AG08395 (cell line): ENCODE results near the gene NPAP1.
"Not testable (repeated sequence)": the region's sequence is repeated elsewhere in the genome, so short reads cannot be mapped to it uniquely, and the experiment has no call there.

Experiments
- DNase-seq: peaks from one replicate; pipeline ENCODE4 v3.0.0; 2012; ENCODE audit warnings: mixed read lengths, low spot score

The NPAP1 gene

DNA sequence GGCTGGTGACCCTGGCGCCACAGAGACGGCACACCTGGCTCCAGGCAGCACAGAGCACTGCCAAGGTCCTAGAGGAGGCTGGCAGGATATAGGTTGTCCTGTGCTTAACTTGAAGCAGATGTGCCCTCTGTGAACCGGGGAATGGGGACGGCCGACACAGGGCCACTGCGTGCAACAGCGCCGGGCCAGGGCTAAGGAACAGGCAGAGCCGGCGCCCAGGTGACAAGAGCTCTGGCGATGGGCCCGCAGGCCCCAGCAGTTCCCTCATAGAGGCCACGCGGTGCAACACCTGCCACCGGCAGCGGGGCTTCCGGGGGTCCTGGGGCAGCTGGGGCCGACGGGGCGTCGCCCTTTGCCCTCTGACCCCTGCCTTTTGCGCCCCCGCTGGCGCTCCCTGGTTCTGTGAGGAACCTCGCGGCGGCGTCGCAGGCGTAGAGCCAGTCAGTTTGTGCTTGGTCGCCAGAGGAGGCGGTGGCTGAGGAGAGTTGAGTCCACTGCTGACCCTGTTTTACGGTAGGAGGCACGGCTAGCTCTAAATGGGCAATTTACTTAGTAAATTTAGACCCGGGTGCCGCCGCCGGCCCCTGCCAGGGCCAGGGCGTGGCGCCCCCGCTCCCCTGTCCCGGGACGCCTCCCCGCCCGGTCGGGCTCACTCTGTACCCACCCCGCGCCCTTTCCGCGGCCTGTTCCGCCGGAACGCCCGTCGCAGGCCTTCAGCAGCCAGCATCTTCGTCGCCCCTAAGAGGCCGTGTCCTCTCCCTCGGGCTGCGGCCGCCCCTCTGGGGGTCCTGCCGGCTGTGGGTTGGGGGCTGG, at the start of gene NPAP1:
TSS of gene NPAP1 (plus strand) at position 444 of the 813 bp plus-strand sequence. CDS start at position 537, 93 bp downstream.
- no peak for DNase-seq

DNA sequence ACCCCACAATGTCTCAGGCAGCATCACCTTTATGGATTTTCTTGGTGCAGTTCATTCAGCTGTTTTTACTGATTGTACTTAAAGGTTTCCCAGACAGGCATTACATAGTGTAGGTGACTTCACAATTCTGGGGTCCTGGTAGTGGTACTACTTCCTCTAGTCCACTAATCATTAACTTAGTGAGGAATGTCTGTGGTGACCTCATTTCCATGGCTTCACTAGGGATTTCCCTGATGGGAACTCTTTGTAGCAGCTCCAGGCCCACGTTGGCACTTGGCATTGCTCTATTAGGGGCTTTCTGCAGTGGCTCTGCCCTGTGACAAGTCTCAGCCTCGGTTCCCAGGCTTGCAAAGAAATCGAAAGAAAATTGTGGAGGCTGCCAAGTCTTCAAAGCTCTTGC, 48.1 kb upstream of the NPAP1 start:
- DNase-seq = no peak

DNA sequence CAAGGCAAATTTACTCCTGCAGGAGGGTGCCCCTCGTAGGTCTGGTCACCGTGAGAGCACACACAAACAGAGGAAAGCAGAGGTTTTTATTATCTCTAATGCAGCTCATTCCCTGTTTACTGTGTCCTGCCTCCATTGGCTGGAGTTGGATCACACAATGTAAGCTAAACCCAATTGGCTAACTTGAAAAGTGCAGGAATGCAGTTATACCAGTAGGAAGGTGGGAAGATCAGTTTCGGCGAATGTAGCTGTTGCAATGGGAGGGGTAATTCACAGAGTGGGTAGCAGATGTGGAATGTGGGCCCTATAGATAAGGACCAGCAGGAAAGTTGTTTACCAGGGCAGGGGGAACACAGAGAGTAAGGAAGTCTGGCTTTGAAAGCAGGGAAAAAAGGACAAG, 42.5 kb upstream of the NPAP1 start:
- DNase-seq = no peak

DNA sequence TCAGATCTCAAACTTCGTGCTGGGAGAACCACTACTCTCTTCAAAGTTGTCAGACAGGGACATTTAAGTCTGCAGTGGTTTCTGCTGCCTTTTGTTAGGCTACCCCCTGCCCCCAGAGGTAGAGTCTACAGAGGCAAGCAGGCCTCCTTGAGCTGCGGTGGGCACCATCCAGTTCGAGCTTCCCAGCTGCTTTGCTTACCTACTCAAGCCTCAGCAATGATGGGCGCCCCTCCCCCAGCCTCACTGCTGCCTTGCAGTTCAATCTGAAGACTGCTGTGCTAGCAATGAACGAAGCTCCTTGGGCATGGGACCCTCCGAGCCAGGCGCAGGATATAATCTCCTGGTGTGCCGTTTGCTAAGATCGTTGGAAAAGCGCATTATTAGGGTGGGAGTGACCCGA, 36.2 kb upstream of the NPAP1 start:
- DNase-seq = not testable (repeated sequence)

DNA sequence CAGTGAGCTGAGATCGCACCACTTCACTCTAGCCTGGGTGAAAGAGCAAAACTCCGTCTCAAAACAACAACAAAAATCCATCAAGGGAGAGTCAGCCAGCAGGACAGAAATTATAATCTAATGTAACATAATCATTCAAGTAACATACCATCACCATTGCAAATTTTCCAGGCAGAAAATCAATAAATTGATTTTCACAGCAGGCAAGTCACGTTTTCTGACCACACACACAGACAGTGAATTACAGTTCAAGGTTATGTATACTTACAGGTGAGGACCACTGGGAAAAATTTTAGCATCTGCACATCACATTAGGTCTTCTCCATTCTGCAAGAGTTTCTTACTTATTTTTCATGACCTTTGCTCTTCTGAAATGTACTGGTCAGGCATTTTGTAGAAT, 29.9 kb upstream of the NPAP1 start:
- DNase-seq = no peak

DNA sequence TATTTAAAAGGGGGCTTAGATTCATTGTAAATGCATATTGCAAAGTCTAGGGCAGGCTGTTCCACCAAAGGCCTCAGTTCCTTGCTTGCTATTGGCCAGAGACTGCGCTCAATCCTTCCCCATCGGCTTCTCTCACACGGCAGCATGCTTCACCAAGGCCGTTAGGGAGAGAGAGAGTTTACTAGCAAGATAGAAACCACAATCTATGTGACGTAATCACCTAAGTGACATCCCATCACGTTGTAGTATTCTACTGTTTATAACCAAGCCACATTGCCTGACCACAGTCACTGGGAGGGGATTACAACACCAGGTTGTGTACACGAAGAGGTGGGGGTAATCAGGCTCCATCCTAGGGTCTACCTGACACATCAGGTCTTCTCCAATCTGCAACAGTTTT, 16.0 kb upstream of the NPAP1 start:
- no peak for DNase-seq

DNA sequence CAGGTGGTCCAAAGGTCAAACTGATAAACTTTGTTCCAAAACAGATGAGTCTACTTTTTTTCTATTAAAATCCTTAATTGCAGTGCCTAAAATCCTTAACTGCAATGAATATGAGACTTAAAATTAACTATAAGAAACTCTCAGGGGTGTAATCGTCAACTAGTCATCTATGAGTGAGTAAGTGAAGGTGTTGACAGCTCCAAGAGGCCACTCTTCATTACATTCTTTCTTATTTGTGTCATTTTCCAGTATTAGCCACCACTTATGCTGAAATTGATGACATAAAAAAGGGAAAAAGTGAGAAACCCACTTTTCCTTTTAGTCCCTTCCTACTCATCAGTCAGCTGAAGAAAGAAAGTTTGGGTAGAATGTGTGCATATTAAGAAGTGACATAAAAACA, 12.6 kb upstream of the NPAP1 start:
- DNase-seq = no peak

- DNase-seq = no peak
Observed at GRCh38 chr15:24676431-24676830, 856 bp downstream of the NPAP1 start.

DNA sequence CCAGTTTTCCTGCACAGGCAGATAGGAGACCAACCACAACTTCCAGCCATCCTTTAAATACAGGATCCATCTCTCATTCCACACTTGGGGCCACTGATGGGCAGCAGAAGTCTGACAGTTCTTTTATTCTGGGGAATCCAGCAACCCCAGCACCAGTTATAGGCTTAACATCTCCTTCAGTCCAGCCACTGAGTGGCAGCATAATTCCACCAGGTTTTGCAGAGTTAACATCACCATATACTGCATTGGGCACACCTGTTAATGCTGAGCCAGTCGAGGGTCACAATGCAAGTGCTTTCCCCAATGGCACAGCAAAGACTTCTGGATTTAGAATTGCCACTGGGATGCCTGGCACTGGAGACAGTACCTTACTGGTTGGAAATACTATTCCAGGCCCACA, 2.9 kb downstream of the NPAP1 start:
- DNase-seq = no peak

DNA sequence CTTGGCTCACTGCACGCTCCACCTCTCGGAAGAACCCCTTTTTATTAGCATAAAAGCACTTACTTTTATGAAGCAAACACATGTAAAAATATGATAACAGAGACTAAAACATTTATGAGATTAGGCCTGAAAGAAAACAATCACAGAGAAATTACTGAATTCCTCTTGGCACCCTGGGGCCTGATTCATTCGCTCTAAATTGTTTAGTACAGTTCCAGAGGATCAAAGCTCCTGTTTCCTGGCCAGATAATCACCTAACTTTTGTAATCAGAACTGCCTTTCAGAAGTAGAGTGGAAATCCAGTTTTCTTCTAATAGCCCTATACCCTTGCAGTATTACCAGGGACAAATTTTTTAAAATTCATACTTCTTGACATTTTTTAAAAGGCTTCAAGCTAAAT, 6.4 kb downstream of the NPAP1 start:
- no peak for DNase-seq

GRCh38 chr15:24682905-24683304, 7.3 kb downstream of the NPAP1 start:
- not testable (repeated sequence) for DNase-seq

- no peak for DNase-seq
Observed at GRCh38 chr15:24683736-24684135, 8.2 kb downstream of the NPAP1 start.

DNA sequence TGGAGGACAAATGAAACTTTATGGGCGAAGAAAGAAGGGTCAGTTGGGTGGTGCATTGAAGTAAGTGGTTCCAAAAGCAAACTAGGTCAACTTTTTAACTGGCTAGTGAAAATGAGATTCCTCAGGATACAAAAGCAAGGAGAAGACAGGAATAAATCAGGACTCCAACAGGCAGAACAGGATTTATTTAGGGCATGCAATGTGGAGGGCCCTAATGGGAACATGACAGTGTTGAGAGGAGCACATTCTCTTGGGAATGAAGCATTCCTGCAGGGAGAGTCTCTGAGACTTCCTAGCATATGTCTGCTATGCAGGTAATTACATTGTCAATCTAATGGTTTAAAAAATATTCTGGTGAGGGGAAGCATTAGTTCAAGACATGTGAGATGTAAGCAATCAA, 8.7 kb downstream of the NPAP1 start:
- DNase-seq = no peak

GRCh38 chr15:24696201-24696600, 20.6 kb downstream of the NPAP1 start:
- no peak for DNase-seq

- DNase-seq = no peak
Observed at GRCh38 chr15:24696842-24697241, 21.3 kb downstream of the NPAP1 start.

- DNase-seq = no peak
Observed at GRCh38 chr15:24718289-24719082, 42.9 kb downstream of the NPAP1 start.

- DNase-seq = no peak
Observed at GRCh38 chr15:24729760-24730159, 54.2 kb downstream of the NPAP1 start.
